Thoracic aorta (tissue), 2 donors: ENCODE results near the gene SNX11. TPM values are rescaled to one million over a fixed set of nuclear protein-coding genes. Genes with fewer than 3 reads are reported as not detected.

ENCODE experiments used
- ATAC-seq: fragments of 150-250 bp; one replicate; pipeline ENCODE4 v1.8.0; 2017; ENCODE audit warnings: low read depth; ENCODE audit not compliant: insufficient number of reproducible peaks, low FRiP score
- DNase-seq: peaks from one replicate; pipeline ENCODE4 v3.0.0-alpha.2; 2020; ENCODE audit warnings: low spot score
- H3K27ac ChIP-seq, 2 donors: fragments of 200-600 bp; sonication (generic); 1 replicate in 1 of 2; 2 replicates in 1 of 2; pipeline ENCODE4 v1.5.1; 2016; ENCODE audit warnings: mild to moderate bottlenecking in 2 of 2, moderate library complexity in 2 of 2
- H3K27me3 ChIP-seq: fragments of 200-600 bp; sonication (generic); replicated peaks from 2 replicates; pipeline ENCODE4 v1.6.0; 2016; ENCODE audit warnings: mild to moderate bottlenecking; ENCODE audit not compliant: insufficient read depth
- H3K36me3 ChIP-seq: fragments of 200-600 bp; sonication (generic); one replicate; pipeline ENCODE4 v1.5.1; 2016
- H3K4me1 ChIP-seq, 2 donors: fragments of 200-600 bp; sonication (generic); 1 replicate in 1 of 2; 2 replicates in 1 of 2; pipeline versions ENCODE4 v1.5.1 to v1.6.0; 2016; ENCODE audit warnings: low read depth in 2 of 2, mild to moderate bottlenecking in 1 of 2; ENCODE audit not compliant: control insufficient read depth in 1 of 2
- H3K4me3 ChIP-seq: fragments of 200-600 bp; sonication (generic); 2 replicates; pipeline ENCODE4 v1.5.1; 2016; ENCODE audit warnings: mild to moderate bottlenecking
- H3K9me3 ChIP-seq: fragments of 200-600 bp; sonication (generic); 2 replicates; pipeline ENCODE4 v1.5.1; 2016
- total RNA-seq, 2 donors: library from RNA; depleted of rRNA; stranded (reverse); fragments of >200 nt; gene quantifications; one replicate each; pipeline versions ENCODE4 v1.1.0 to v1.2.3, GENCODE V29; 2016
- TF ChIP-seq, protein P1 (sequence below): fragments of 200-600 bp; sonication (generic); IDR thresholded peaks from one replicate; pipeline ENCODE4 v1.5.1; 2019; ENCODE audit warnings: antibody characterized with exemption

The SNX11 gene
- total RNA-seq, 2 donors from 2014 or later: 12.0 to 15.4 TPM

DNA sequence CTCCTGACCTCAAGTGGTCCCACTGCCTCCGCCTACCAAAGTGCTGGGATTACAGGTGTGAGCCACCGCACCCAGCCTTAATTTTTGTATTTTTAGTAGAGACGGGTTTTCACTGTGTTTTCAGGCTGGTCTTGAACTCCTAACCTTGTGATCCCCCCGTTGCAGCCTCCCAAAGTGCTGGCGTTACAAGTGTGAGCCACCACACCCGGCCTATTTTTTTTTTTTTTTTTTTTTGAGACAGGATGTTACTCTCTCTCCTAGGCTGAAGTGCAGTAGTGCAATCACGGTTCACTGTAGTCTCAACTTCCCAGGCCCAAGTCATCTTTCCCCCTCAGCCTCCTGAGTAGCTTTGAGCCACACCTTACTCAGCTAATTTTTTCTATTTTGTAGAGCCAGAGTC, 3.1 kb upstream of the SNX11 start:
- ATAC-seq (no peak), DNase-seq (no peak)
- no peaks in the 10 kb centered on the region for H3K27me3 ChIP-seq
- TF ChIP-seq, protein P1, sequence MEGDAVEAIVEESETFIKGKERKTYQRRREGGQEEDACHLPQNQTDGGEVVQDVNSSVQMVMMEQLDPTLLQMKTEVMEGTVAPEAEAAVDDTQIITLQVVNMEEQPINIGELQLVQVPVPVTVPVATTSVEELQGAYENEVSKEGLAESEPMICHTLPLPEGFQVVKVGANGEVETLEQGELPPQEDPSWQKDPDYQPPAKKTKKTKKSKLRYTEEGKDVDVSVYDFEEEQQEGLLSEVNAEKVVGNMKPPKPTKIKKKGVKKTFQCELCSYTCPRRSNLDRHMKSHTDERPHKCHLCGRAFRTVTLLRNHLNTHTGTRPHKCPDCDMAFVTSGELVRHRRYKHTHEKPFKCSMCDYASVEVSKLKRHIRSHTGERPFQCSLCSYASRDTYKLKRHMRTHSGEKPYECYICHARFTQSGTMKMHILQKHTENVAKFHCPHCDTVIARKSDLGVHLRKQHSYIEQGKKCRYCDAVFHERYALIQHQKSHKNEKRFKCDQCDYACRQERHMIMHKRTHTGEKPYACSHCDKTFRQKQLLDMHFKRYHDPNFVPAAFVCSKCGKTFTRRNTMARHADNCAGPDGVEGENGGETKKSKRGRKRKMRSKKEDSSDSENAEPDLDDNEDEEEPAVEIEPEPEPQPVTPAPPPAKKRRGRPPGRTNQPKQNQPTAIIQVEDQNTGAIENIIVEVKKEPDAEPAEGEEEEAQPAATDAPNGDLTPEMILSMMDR: no peak
- H3K27ac ChIP-seq: no peak overlapping the region
- H3K4me1 ChIP-seq: peaks cover 7 to 31% of the 10 kb centered on the region in 2 donors
- no peaks in the 10 kb centered on the region for H3K9me3 ChIP-seq
- H3K4me3 ChIP-seq: no peak overlapping the region
- no peaks in the 10 kb centered on the region for H3K36me3 ChIP-seq

DNA sequence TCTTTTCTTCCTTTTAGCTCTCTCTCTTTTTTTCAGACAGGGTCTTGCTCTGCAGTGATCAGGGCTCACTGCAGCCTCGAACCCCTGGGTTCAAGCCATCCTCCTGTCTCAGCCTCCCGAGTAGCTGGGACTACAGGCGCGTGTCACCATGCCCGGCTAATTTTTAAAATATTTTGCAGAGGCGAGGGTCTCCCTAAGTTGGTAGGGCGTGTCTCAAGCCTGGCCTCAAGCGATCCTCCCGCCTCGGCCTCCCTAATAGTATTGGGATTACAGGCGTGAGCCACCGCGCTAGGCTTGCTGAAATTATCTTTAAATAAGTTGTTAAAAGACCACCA, 797 bp upstream of the SNX11 start:
- Histone ChIP-seq H3K4me3 (peak overlapping the region; percentile 97), H3K36me3 (no peaks in the 10 kb centered on the region), H3K9me3 (no peaks in the 10 kb centered on the region), H3K27me3 (no peaks in the 10 kb centered on the region), H3K27ac (peak overlapping the region; percentile 84 to 96), H3K4me1 (peaks cover 6 to 31% of the 10 kb centered on the region in 2 donors)
- no peak for ATAC-seq
- TF ChIP-seq, protein P1: no peak
- no peak for DNase-seq

DNA sequence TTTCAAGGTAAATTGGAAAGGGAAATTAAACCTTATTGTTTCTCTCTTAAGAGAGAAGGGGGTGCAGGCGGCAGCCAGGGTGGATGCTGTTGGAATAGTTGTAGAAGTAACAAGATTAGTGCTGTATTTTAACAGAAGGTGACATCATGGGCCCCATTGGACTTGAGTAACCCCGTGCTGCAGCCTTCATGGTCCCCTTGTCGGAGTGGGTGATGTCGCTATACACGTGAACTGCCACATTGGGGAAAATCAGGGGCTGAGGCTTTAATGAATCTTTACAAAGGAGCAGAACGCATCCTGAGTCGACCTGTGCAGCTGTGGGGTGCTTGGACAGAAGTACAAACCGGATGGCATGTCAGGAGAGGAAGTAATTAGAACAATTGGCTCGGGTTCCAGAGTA, 3.2 kb downstream of the SNX11 start:
- H3K4me1 ChIP-seq: peaks cover 6 to 31% of the 10 kb centered on the region in 2 donors
- TF ChIP-seq, protein P1: no peak
- ATAC-seq (no peak), DNase-seq (no peak)
- no peaks in the 10 kb centered on the region for H3K27me3 ChIP-seq
- H3K36me3 ChIP-seq: peaks cover 4% of the 10 kb centered on the region
- no peak overlapping the region for H3K4me3 ChIP-seq
- no peaks in the 10 kb centered on the region for H3K9me3 ChIP-seq
- no peak overlapping the region for H3K27ac ChIP-seq

DNA sequence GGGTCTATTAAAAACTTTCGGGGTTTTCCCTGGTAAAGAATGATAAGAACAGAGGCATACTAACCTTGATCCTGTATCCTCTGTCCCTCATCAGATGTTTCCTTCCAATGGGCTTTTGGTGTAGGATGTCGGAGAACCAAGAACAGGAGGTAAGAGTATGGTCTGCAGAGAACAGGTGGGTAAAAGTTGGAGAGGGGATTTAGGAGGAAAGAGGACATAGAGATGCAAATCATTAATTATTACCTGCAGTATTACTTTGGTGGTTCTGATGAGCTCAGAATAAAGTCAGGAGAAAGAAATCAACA, 4.3 kb downstream of the SNX11 start:
- Histone ChIP-seq H3K9me3 (no peaks in the 10 kb centered on the region), H3K27me3 (no peaks in the 10 kb centered on the region), H3K4me3 (no peak overlapping the region), H3K36me3 (peaks cover 12% of the 10 kb centered on the region), H3K27ac (no peak overlapping the region), H3K4me1 (peaks cover 6 to 28% of the 10 kb centered on the region in 2 donors)
- DNase-seq: no peak
- TF ChIP-seq, protein P1: no peak
- no peak for ATAC-seq

DNA sequence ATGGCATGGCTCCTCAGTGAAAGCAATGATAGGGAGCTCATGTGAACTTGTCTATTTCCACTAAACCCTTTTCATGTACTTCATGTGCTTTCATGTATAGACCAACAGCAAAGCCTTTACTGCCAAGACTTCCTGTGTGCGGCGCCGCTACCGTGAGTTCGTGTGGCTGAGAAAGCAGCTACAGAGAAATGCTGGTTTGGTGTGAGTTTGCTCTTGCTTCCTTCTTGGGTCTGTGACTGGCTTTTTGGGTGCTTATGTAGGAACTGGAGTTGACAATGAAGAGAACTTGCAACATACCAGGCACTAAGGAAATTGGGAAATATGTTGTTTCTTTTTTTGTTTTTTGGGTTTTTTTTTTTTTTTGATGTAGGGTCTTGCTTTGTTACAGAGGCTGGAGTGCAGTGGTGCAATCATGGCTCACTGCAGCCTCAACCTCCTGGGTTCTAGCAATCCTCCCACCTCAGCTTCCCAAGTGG, 5.7 kb downstream of the SNX11 start:
- ATAC-seq (no peak), DNase-seq (no peak)
- no peak overlapping the region for H3K4me3 ChIP-seq
- peaks cover 23% of the 10 kb centered on the region for H3K36me3 ChIP-seq
- H3K27ac ChIP-seq: no peak overlapping the region
- H3K9me3 ChIP-seq: no peaks in the 10 kb centered on the region
- TF ChIP-seq, protein P1: no peak
- peaks cover 6 to 24% of the 10 kb centered on the region in 2 donors for H3K4me1 ChIP-seq
- H3K27me3 ChIP-seq: no peaks in the 10 kb centered on the region
